K562 (cell line): ENCODE data around the gene C19orf85. TPM values are rescaled to one million over a fixed set of nuclear protein-coding genes. Genes with fewer than 3 reads are reported as not detected.

ENCODE experiments used
- ATAC-seq: fragments of 200-7000 bp; cut with Tn5 transposase; 3 replicates; pipeline ENCODE4 v1.9.1; 2020; ENCODE audit warnings: moderate library complexity
- BruUV-seq: library from RNA; stranded (reverse); fragments of 400-500 nt; replicated peaks from 2 replicates; lab custom pipeline; 2021; lab: Mats Ljungman, UMichigan
- CTCF ChIA-PET: fragments of 300-600 bp; formaldehyde crosslinking; extraction: SDS; loops from one replicate; lab custom pipeline; 2021; ENCODE audit warnings: low intra/inter-chr PET ratio; lab: Yijun Ruan, JAX
- POLR2A ChIA-PET: fragments of 300-600, 350-650 bp; sonication (Branson Sonifier 250); formaldehyde crosslinking; extraction: SDS; loops from one replicate; lab custom pipeline; 2021; ENCODE audit warnings: antibody characterized with exemption, inconsistent platforms; lab: Yijun Ruan, JAX
- DNase-seq, 4 experiments: peaks; one replicate each; pipeline versions ENCODE4 v3.0.0 to v3.0.0-alpha.2; 2011 to 2018; ENCODE audit warnings: low spot score in 3 of 4, mixed read lengths in 3 of 4; ENCODE audit errors: extremely low read depth in 1 of 4
- FAIRE-seq: peaks from 2 replicates; lab custom pipeline; 2011; peaks lifted over from hg19 to GRCh38; lab: Jason Lieb, UNC
- H2AFZ ChIP-seq: 2 replicates; pipeline ENCODE4 v1.6.0; 2011; ENCODE audit warnings: low read depth, low read length, control low read depth, inconsistent platforms
- H3K27ac ChIP-seq: fragments of 200-600 bp; 3 replicates; pipeline ENCODE4 v1.8.0; 2011; ENCODE audit warnings: low read depth, mild to moderate bottlenecking, control low read depth, inconsistent platforms, low read length, moderate library complexity, mixed read lengths; ENCODE audit errors: extremely low read depth
- H3K27me3 ChIP-seq, 2 experiments: fragments of 300-600 bp in 1 of 2; 2 replicates in 1 of 2; 3 replicates in 1 of 2; pipeline versions ENCODE4 v1.6.0 to v1.8.0; 2011; ENCODE audit warnings: inconsistent platforms in 2 of 2, low read length in 2 of 2, mild to moderate bottlenecking in 1 of 2, mixed read lengths in 1 of 2, moderate library complexity in 1 of 2; ENCODE audit not compliant: control insufficient read depth in 2 of 2, insufficient read depth in 2 of 2
- H3K36me3 ChIP-seq: fragments of 300-600 bp; 3 replicates; pipeline ENCODE4 v1.8.0; 2011; ENCODE audit warnings: mild to moderate bottlenecking, low read length, inconsistent platforms; ENCODE audit not compliant: control insufficient read depth, insufficient read depth
- H3K4me1 ChIP-seq, 2 experiments: fragments of 200-600 bp in 1 of 2; replicated peaks in 1 of 2; 2 replicates in 1 of 2; 3 replicates in 1 of 2; pipeline versions ENCODE4 v1.5.1 to v1.8.0; 2011; ENCODE audit warnings: inconsistent platforms in 2 of 2, low read length in 2 of 2, mild to moderate bottlenecking in 1 of 2, mixed read lengths in 1 of 2, moderate library complexity in 1 of 2; ENCODE audit not compliant: control insufficient read depth in 2 of 2, insufficient read depth in 2 of 2
- H3K4me2 ChIP-seq: 2 replicates; pipeline ENCODE4 v1.6.1; 2011; ENCODE audit warnings: low read length, control low read depth, inconsistent platforms, mixed read lengths; ENCODE audit not compliant: insufficient read depth
- H3K4me3 ChIP-seq: fragments of 200-600 bp; sonication (generic), shearing (Covaris generic); 2 replicates; pipeline ENCODE4 v1.5.1; 2016; ENCODE audit warnings: control low read depth, inconsistent platforms
- H3K79me2 ChIP-seq: fragments of 200-600 bp; 3 replicates; pipeline ENCODE4 v1.8.0; 2011; ENCODE audit warnings: low read length, inconsistent platforms; ENCODE audit not compliant: control insufficient read depth, insufficient read depth
- H3K9ac ChIP-seq, 2 experiments: 2 replicates each; pipeline versions ENCODE4 v1.6.0 to v1.6.1; 2011; ENCODE audit warnings: low read depth in 2 of 2, low read length in 2 of 2, control low read depth in 1 of 2, inconsistent platforms in 1 of 2, mild to moderate bottlenecking in 1 of 2, mixed read lengths in 1 of 2; ENCODE audit not compliant: insufficient read depth in 1 of 2
- H3K9me1 ChIP-seq: one replicate; pipeline ENCODE4 v1.6.0; 2011; ENCODE audit warnings: inconsistent platforms, mild to moderate bottlenecking, low read length, moderate library complexity; ENCODE audit not compliant: control insufficient read depth, insufficient read depth
- H3K9me3 ChIP-seq: replicated peaks from 2 replicates; pipeline ENCODE4 v1.5.1; 2011; ENCODE audit warnings: low read depth, low read length, inconsistent platforms; ENCODE audit not compliant: control insufficient read depth, insufficient read depth
- H4K20me1 ChIP-seq: replicated peaks from 2 replicates; pipeline ENCODE4 v1.6.1; 2011; ENCODE audit warnings: low read length, inconsistent platforms, mixed read lengths; ENCODE audit not compliant: control insufficient read depth, insufficient read depth
- NR3C1 ChIP-seq: sonication (generic); formaldehyde crosslinking; IDR thresholded peaks from 2 replicates; pipeline ENCODE4 v1.8.1; 2022; ENCODE audit warnings: missing genetic modification reagents
- RBFOX2 ChIP-seq: fragments of 200-400 bp; formaldehyde crosslinking; IDR thresholded peaks from 2 replicates; pipeline ENCODE4 v1.6.1; 2017; ENCODE audit warnings: low read depth, mild to moderate bottlenecking, low read length, moderate library complexity
- RERE ChIP-seq: sonication (generic); formaldehyde crosslinking; IDR thresholded peaks from 2 replicates; pipeline ENCODE4 v1.8.0; 2023; ENCODE audit warnings: missing genetic modification reagents, mild to moderate bottlenecking, borderline replicate concordance
- SUPT5H ChIP-seq: fragments of 450-650 bp; IDR thresholded peaks from 2 replicates; pipeline ENCODE4 v1.6.1; 2016
- TCF7L2 ChIP-seq: fragments of 150-350 bp; IDR thresholded peaks from 2 replicates; pipeline ENCODE4 v1.6.1; 2016; ENCODE audit warnings: low read depth, mild to moderate bottlenecking, low read length, moderate library complexity
- WGBS: fragments of 100-300 bp; shearing (Covaris generic); methylation state at CpG from one replicate; pipeline ENCODE4 v1.1.6; 2016; ENCODE audit warnings: low coverage, mixed read lengths; ENCODE audit not compliant: insufficient coverage; ENCODE audit errors: missing lambda C conversion rate; 5-methylcytosine and 5-hydroxymethylcytosine counted together
- in situ Hi-C: fragments of 300-500 bp; cut with MboI; formaldehyde crosslinking; loops from 4 replicates; pipeline ENCODE4 v1.15.0; 2018; ENCODE audit warnings: inconsistent platforms, mixed read lengths
- intact Hi-C: fragments of 100-400 bp; cut with micrococcal nuclease; formaldehyde crosslinking; loops from 2 replicates; pipeline ENCODE4 v1.14.2; 2022
- polyA plus RNA-seq, 8 experiments: library from polyadenylated mRNA; depleted of rRNA in 4 of 8; stranded (reverse) in 5 of 8; unstranded in 3 of 8; fragments of >200 nt; fragmentation: Nextera tagmentation in 2 of 8; fragmentation: Illumina TruSeq in 1 of 8; extraction: Ambion mirVana in 2 of 8; extraction: Trizol in 1 of 8; gene quantifications; 2 replicates each; pipeline versions ENCODE4 v1.2.1 to v1.2.3, GENCODE V29; 2011 to 2014; ENCODE audit warnings: inconsistent platforms in 1 of 8, missing spikeins in 1 of 8
- total RNA-seq, 7 experiments: library from RNA; depleted of rRNA in 6 of 7; stranded (reverse); fragments of >200 nt in 6 of 7; fragmentation: Illumina TruSeq in 2 of 7; extraction: Trizol in 2 of 7; gene quantifications; 2 replicates each; pipeline versions ENCODE4 v1.2.1 to v1.2.3, GENCODE V29; 2011 to 2021; ENCODE audit warnings: low replicate concordance in 1 of 7

C19orf85 gene
- total and polyA plus RNA-seq, 9 of the 15 experiments (the other 6 are each of a cell fraction or from before 2014, with no cell fraction given): not detected

- TF ChIP-seq RERE (CRISPR knock-in tag) (no peak), NR3C1 (no peak), SUPT5H (0 out of 2 replicates have a peak, but pooled peaks have one; percentile 9), RBFOX2 (peak; percentile 52), TCF7L2 (no peak)
Measured at GRCh38 chr19:55479045-55479444, 14.5 kb upstream of the C19orf85 start (continued).

GRCh38 chr19:55478364-55478763 lies 13.8 kb upstream of the C19orf85 start:
- peak overlapping the region; percentile 61; the same call in 1 of the 2 replicates for H3K4me3 ChIP-seq
- intact Hi-C loops: no loop called here
- TF ChIP-seq RBFOX2: peak; percentile 47; the same call in 1 of the 2 replicates

More at GRCh38 chr19:55478364-55478763, 13.8 kb upstream of the C19orf85 start:
- H3K79me2 ChIP-seq: peaks cover 20% of the 10 kb centered on the region
- H3K4me2 ChIP-seq: peak overlapping the region; percentile 27
- FAIRE-seq (no peak), DNase-seq (no peak), ATAC-seq (no peak)
- BruUV-seq: no TSS peak
- peak overlapping the region in 1 of 2 experiments; percentile 76; a peak in 2 of 4 replicates for H3K9ac ChIP-seq
- H4K20me1 ChIP-seq: no peaks in the 10 kb centered on the region
- ChIA-PET POLR2A (interaction anchor here (2.0 to 3.2 kb wide), 3 partner anchors 11 to 17 kb away, joined by 6 to 26 read pairs (median 9); partner anchors contain the start of gene ISOC2), CTCF (no interaction called here)
- no peaks in the 10 kb centered on the region for H3K9me1 ChIP-seq
- no peak overlapping the region for H3K27ac ChIP-seq
- H2AFZ ChIP-seq: no peak overlapping the region
- in situ Hi-C loops: no loop called here
- no peaks in the 10 kb centered on the region for H3K27me3 ChIP-seq
- H3K4me1 ChIP-seq: peaks cover 26 to 55% of the 10 kb centered on the region in 2 experiments
- 89% methylated on average over 7 of the region's 12 CpGs for WGBS
- H3K9me3 ChIP-seq: no peaks in the 10 kb centered on the region
- H3K36me3 ChIP-seq: peaks cover 20% of the 10 kb centered on the region
